ENCODE results near the gene STK39. TPM values are rescaled to one million over a fixed set of nuclear protein-coding genes. Genes with fewer than 3 reads are reported as not detected.

Gene STK39
- total RNA-seq (2022) (13.8 and 14.6 TPM in 2 replicates), Bru-seq, nascent RNA (percentile 73 among the genes with signal in this experiment), BruChase-seq, experiment 1, labeled RNA remaining after a 6-hour chase (percentile 52 among the genes with signal in this experiment), BruChase-seq, experiment 2, labeled RNA remaining after a 2-hour chase (percentile 58 among the genes with signal in this experiment)
- long read RNA-seq, transcript STK39-201 (18 exons, 3,820 nt), result major isoform, 28 of 45 reads
- long read RNA-seq, partial matches to known transcripts, result 1 of 45 reads
- long read RNA-seq, other reads (novel, unspliced or antisense), result 16 of 45 reads

GRCh38 chr2:168247341-168248261, at the start of gene STK39:
TSS of gene STK39 (minus strand) at chr2:168247595. CDS start at chr2:168247435, 160 bp downstream.
- TF ChIP-seq, protein P1, sequence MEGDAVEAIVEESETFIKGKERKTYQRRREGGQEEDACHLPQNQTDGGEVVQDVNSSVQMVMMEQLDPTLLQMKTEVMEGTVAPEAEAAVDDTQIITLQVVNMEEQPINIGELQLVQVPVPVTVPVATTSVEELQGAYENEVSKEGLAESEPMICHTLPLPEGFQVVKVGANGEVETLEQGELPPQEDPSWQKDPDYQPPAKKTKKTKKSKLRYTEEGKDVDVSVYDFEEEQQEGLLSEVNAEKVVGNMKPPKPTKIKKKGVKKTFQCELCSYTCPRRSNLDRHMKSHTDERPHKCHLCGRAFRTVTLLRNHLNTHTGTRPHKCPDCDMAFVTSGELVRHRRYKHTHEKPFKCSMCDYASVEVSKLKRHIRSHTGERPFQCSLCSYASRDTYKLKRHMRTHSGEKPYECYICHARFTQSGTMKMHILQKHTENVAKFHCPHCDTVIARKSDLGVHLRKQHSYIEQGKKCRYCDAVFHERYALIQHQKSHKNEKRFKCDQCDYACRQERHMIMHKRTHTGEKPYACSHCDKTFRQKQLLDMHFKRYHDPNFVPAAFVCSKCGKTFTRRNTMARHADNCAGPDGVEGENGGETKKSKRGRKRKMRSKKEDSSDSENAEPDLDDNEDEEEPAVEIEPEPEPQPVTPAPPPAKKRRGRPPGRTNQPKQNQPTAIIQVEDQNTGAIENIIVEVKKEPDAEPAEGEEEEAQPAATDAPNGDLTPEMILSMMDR (IDR thresholded peaks at IDR 0.05; ENCODE audit: unreplicated experiment), result no peak
- peak; percentile 73 for DNase-seq (ENCODE audit: unreplicated experiment)
- no TSS peak for BruUV-seq (replicated peaks)
- no peaks in the 10 kb centered on the region for H3K27me3 Mint-ChIP-seq (ENCODE audit: insufficient read depth, unreplicated experiment)
- intact Hi-C loops (cut with micrococcal nuclease), result loop anchor here (5.0 kb wide), 2 partner anchors 90 to 110 kb away; no protein-coding TSS in a partner anchor
- ChIA-PET CTCF (interaction anchor here (1.9 to 3.1 kb wide), 2 partner anchors 32 to 89 kb away, joined by 5 to 16 read pairs; no protein-coding TSS in a partner anchor), POLR2A (interaction anchor here (0.6 kb wide), 1 partner anchor 868 kb away, joined by 3 read pairs; no protein-coding TSS in a partner anchor)
- peak within 1 kb of the TSS; percentile 41 for H3K27ac Mint-ChIP-seq (ENCODE audit: low read depth, unreplicated experiment)
- no peaks in the 10 kb centered on the region for H3K9me3 Mint-ChIP-seq (ENCODE audit: unreplicated experiment)
- peaks cover 6% of the 10 kb centered on the region for H3K36me3 Mint-ChIP-seq (ENCODE audit: insufficient read depth, unreplicated experiment)
- peaks cover 9% of the 10 kb centered on the region for H3K4me1 Mint-ChIP-seq (ENCODE audit: insufficient read depth, unreplicated experiment)
- H3K4me3 Mint-ChIP-seq (ENCODE audit: unreplicated experiment), result peak within 1 kb of the TSS; percentile 79

- CTCF ChIA-PET, result interaction anchor here (0.5 to 1.1 kb wide), 2 partner anchors 63 to 1031 kb away, joined by 4 to 5 read pairs; no protein-coding TSS in a partner anchor
- no peaks in the 10 kb centered on the region for H3K27me3 Mint-ChIP-seq (ENCODE audit: insufficient read depth, unreplicated experiment)
- H3K4me3 Mint-ChIP-seq (ENCODE audit: unreplicated experiment), result no peak overlapping the region
- DNase-seq (ENCODE audit: unreplicated experiment), result no peak
- intact Hi-C loops (cut with micrococcal nuclease), result no loop called here
- TF ChIP-seq, protein P1 (IDR thresholded peaks at IDR 0.05; ENCODE audit: unreplicated experiment), result no peak
- H3K36me3 Mint-ChIP-seq (ENCODE audit: insufficient read depth, unreplicated experiment), result no peaks in the 10 kb centered on the region
- H3K9me3 Mint-ChIP-seq (ENCODE audit: unreplicated experiment), result no peaks in the 10 kb centered on the region
- BruUV-seq (replicated peaks), result no TSS peak
- H3K4me1 Mint-ChIP-seq (ENCODE audit: insufficient read depth, unreplicated experiment), result no peaks in the 10 kb centered on the region
- POLR2A ChIA-PET, result no interaction called here
- no peak overlapping the region for H3K27ac Mint-ChIP-seq (ENCODE audit: low read depth, unreplicated experiment)
Observed at GRCh38 chr2:168295051-168295450, 47.7 kb upstream of the STK39 start.

DNA sequence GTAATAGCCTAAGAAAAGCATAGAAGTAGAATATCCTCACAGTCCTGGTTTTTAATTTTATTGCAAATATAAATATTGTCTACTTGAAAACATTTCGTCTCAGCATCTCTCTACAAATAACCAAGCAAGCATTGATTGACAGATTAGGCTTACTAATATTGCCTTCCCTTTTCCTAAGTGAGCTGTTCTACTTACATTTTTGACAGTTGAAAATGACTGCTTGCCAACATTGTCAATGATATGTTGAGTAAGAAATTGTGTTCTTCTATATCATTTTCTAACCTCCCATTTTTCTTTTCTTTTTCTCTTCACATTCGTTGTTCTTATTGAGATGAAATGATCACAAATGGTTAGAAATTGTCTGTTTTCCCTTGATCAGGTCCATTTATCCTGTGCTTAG, 47.0 kb upstream of the STK39 start:
- no TSS peak for BruUV-seq (replicated peaks)
- Mint-ChIP-seq H3K36me3 (ENCODE audit: insufficient read depth, unreplicated experiment) (no peaks in the 10 kb centered on the region), H3K9me3 (ENCODE audit: unreplicated experiment) (no peaks in the 10 kb centered on the region), H3K4me1 (ENCODE audit: insufficient read depth, unreplicated experiment) (no peaks in the 10 kb centered on the region), H3K4me3 (ENCODE audit: unreplicated experiment) (no peak overlapping the region), H3K27me3 (ENCODE audit: insufficient read depth, unreplicated experiment) (no peaks in the 10 kb centered on the region), H3K27ac (ENCODE audit: low read depth, unreplicated experiment) (no peak overlapping the region)
- no peak for DNase-seq (ENCODE audit: unreplicated experiment)
- intact Hi-C loops (cut with micrococcal nuclease), result no loop called here
- CTCF ChIA-PET, result interaction anchor here (0.5 to 1.5 kb wide), 4 partner anchors 9 to 1030 kb away, joined by 3 to 5 read pairs (median 3); no protein-coding TSS in a partner anchor
- TF ChIP-seq, protein P1 (IDR thresholded peaks at IDR 0.05; ENCODE audit: unreplicated experiment), result no peak
- POLR2A ChIA-PET, result no interaction called here

DNA sequence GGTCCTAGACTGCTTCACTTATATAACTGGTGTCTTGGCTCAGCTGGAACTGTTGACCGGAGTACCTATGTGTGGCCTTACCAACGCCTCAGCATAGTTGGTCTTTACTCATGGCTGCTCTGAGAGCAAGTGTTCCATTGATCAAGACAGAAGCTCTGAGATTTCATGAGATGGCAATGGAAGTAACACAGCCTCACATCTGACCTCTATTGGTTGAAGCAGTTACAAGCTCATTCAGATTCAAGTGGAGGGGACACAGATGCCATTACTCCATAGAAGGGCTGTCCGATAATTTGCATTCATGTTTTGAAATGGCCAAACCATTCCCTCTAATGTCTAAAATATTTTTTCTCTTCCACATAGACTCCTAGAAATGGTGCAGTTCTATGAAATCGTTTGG, 46.4 kb upstream of the STK39 start:
- H3K36me3 Mint-ChIP-seq (ENCODE audit: insufficient read depth, unreplicated experiment), result no peaks in the 10 kb centered on the region
- intact Hi-C loops (cut with micrococcal nuclease), result no loop called here
- no peak overlapping the region for H3K27ac Mint-ChIP-seq (ENCODE audit: low read depth, unreplicated experiment)
- CTCF ChIA-PET, result interaction anchor here (0.7 to 1.5 kb wide), 3 partner anchors 10 to 43 kb away, joined by 3 read pairs; no protein-coding TSS in a partner anchor
- H3K9me3 Mint-ChIP-seq (ENCODE audit: unreplicated experiment), result no peaks in the 10 kb centered on the region
- POLR2A ChIA-PET, result no interaction called here
- H3K4me3 Mint-ChIP-seq (ENCODE audit: unreplicated experiment), result no peak overlapping the region
- no peak for DNase-seq (ENCODE audit: unreplicated experiment)
- TF ChIP-seq, protein P1 (IDR thresholded peaks at IDR 0.05; ENCODE audit: unreplicated experiment), result no peak
- H3K4me1 Mint-ChIP-seq (ENCODE audit: insufficient read depth, unreplicated experiment), result no peaks in the 10 kb centered on the region
- no peaks in the 10 kb centered on the region for H3K27me3 Mint-ChIP-seq (ENCODE audit: insufficient read depth, unreplicated experiment)
- no TSS peak for BruUV-seq (replicated peaks)

All from MCF 10A (cell line).